OCI-LY7 (cell line): Measurements from ENCODE around the gene ELP4. TPM values are rescaled to one million over a fixed set of nuclear protein-coding genes. Genes with fewer than 3 reads are reported as not detected.

Source experiments
- BruUV-seq: library from RNA; stranded (reverse); fragments of 400-500 nt; replicated peaks from 2 replicates; lab custom pipeline; 2021; lab: Mats Ljungman, UMichigan
- CTCF ChIA-PET: fragments of 300-600 bp; sonication (Branson Sonifier 250); formaldehyde crosslinking; loops from one replicate; lab custom pipeline; 2022; ENCODE audit warnings: antibody characterized with exemption; ENCODE audit not compliant: unreplicated experiment; lab: Charles Lee
- POLR2A ChIA-PET: fragments of 300-600 bp; sonication (Branson Sonifier 250); formaldehyde crosslinking; loops from one replicate; lab custom pipeline; 2022; ENCODE audit warnings: antibody characterized with exemption; lab: Charles Lee
- DNase-seq: peaks from one replicate; pipeline ENCODE4 v3.0.0-alpha.2; 2015; ENCODE audit warnings: low spot score
- H2AFZ ChIP-seq: fragments of 200-600 bp; sonication (generic), shearing (Covaris generic); 2 replicates; pipeline ENCODE4 v1.6.1; 2014; ENCODE audit warnings: mild to moderate bottlenecking, antibody characterized with exemption, low read length, moderate library complexity
- H3K27ac ChIP-seq: fragments of 200-600 bp; sonication (generic); 2 replicates; pipeline ENCODE4 v1.5.1; 2014; ENCODE audit warnings: mixed run types, low read depth, mild to moderate bottlenecking, moderate library complexity, low read length, inconsistent platforms; ENCODE audit not compliant: poor library complexity, severe bottlenecking
- H3K36me3 ChIP-seq: fragments of 200-600 bp; sonication (generic); 2 replicates; pipeline ENCODE4 v1.6.1; 2014; ENCODE audit warnings: mild to moderate bottlenecking, antibody characterized with exemption, low read length, moderate library complexity, mixed read lengths; ENCODE audit not compliant: insufficient read depth
- H3K4me1 ChIP-seq: fragments of 200-600 bp; sonication (generic); 2 replicates; pipeline ENCODE4 v1.5.1; 2014; ENCODE audit warnings: mild to moderate bottlenecking, low read length; ENCODE audit not compliant: insufficient read depth, poor library complexity, severe bottlenecking
- H3K4me2 ChIP-seq: fragments of 200-600 bp; sonication (generic); 2 replicates; pipeline ENCODE4 v1.6.1; 2014; ENCODE audit warnings: mild to moderate bottlenecking, low read length
- H3K4me3 ChIP-seq: fragments of 200-600 bp; sonication (generic); 2 replicates; pipeline ENCODE4 v1.5.1; 2014; ENCODE audit warnings: mild to moderate bottlenecking, low read depth, low read length; ENCODE audit not compliant: poor library complexity, severe bottlenecking
- H3K79me2 ChIP-seq: fragments of 200-600 bp; sonication (generic); 2 replicates; pipeline ENCODE4 v1.6.1; 2016; ENCODE audit warnings: low read depth, mild to moderate bottlenecking, low read length, moderate library complexity, mixed read lengths; ENCODE audit not compliant: insufficient read depth
- H3K9me2 ChIP-seq: fragments of 200-600 bp; sonication (generic); 2 replicates; pipeline ENCODE4 v1.6.1; 2016; ENCODE audit warnings: mild to moderate bottlenecking, low read length, mixed read lengths; ENCODE audit not compliant: insufficient read depth
- H3K9me3 ChIP-seq: fragments of 200-600 bp; sonication (generic); 2 replicates; pipeline ENCODE4 v1.6.1; 2014; ENCODE audit warnings: mild to moderate bottlenecking, mixed run types, low read length, mixed read lengths
- H4K20me1 ChIP-seq: fragments of 200-600 bp; sonication (generic); 2 replicates; pipeline ENCODE4 v1.6.1; 2014; ENCODE audit warnings: mild to moderate bottlenecking, antibody characterized with exemption, low read length, moderate library complexity, mixed read lengths; ENCODE audit not compliant: insufficient read depth
- CTCF ChIP-seq: fragments of 200-600 bp; sonication (generic); conservative IDR thresholded peaks from 2 replicates; pipeline ENCODE4 v1.5.1; 2014; ENCODE audit warnings: mild to moderate bottlenecking, antibody characterized with exemption, low read length, moderate library complexity, mixed read lengths
- EZH2phosphoT487 ChIP-seq: fragments of 200-600 bp; sonication (generic); IDR thresholded peaks from 2 replicates; pipeline ENCODE4 v1.6.1; 2018; ENCODE audit warnings: low read depth, borderline replicate concordance, mild to moderate bottlenecking, mixed run types, antibody characterized with exemption, low read length, moderate library complexity, mixed read lengths
- intact Hi-C: fragments of 100-400 bp; cut with micrococcal nuclease; formaldehyde crosslinking; loops from one replicate; pipeline ENCODE4 v1.10.0; 2022; ENCODE audit not compliant: unreplicated experiment
- total RNA-seq, 2 experiments: library from RNA; depleted of rRNA in 1 of 2; stranded (reverse); fragments of >200 nt in 1 of 2; shearing (Covaris generic) in 1 of 2; gene quantifications; 2 replicates each; pipeline ENCODE4 v1.2.3, GENCODE V29; 2014 to 2022

Gene ELP4
- total RNA-seq, 2 experiments from 2014 or later: 27.6 to 32.7 TPM

GRCh38 chr11:31720225-31720624, 210.7 kb downstream of the ELP4 start:
- Histone ChIP-seq H3K4me3 (no peak overlapping the region), H3K79me2 (no peaks in the 10 kb centered on the region), H3K4me2 (no peak overlapping the region), H3K36me3 (no peaks in the 10 kb centered on the region), H2AFZ (no peak overlapping the region), H3K9me3 (no peaks in the 10 kb centered on the region), H3K4me1 (no peaks in the 10 kb centered on the region), H3K9me2 (no peaks in the 10 kb centered on the region), H3K27ac (no peak overlapping the region), H4K20me1 (no peaks in the 10 kb centered on the region)
- intact Hi-C loops: no loop called here
- TF ChIP-seq CTCF (no peak), EZH2phosphoT487 (no peak)
- ChIA-PET POLR2A (no interaction called here), CTCF (no interaction called here)
- BruUV-seq: no TSS peak
- DNase-seq: no peak

- POLR2A ChIA-PET: interaction anchor here (0.7 kb wide), 1 partner anchor 10 kb away, joined by 3 read pairs; no protein-coding TSS in a partner anchor
- Histone ChIP-seq H3K36me3 (no peaks in the 10 kb centered on the region), H3K4me3 (no peak overlapping the region), H3K79me2 (no peaks in the 10 kb centered on the region), H3K4me1 (no peaks in the 10 kb centered on the region), H2AFZ (no peak overlapping the region), H3K27ac (no peak overlapping the region), H4K20me1 (no peaks in the 10 kb centered on the region), H3K9me2 (no peaks in the 10 kb centered on the region), H3K4me2 (no peak overlapping the region), H3K9me3 (no peaks in the 10 kb centered on the region)
- no peak for DNase-seq
- intact Hi-C loops: no loop called here
- CTCF ChIA-PET: no interaction called here
- TF ChIP-seq EZH2phosphoT487: no peak
- BruUV-seq: no TSS peak
These were observed 211.3 kb downstream of the ELP4 start for GRCh38 chr11:31720671-31721365.

- TF ChIP-seq EZH2phosphoT487 (no peak), CTCF (no peak)
- Histone ChIP-seq H3K4me2 (no peak overlapping the region), H2AFZ (no peak overlapping the region), H3K9me3 (no peaks in the 10 kb centered on the region), H3K9me2 (no peaks in the 10 kb centered on the region), H3K79me2 (no peaks in the 10 kb centered on the region), H3K4me1 (no peaks in the 10 kb centered on the region), H3K27ac (no peak overlapping the region), H3K36me3 (no peaks in the 10 kb centered on the region), H3K4me3 (no peak overlapping the region), H4K20me1 (no peaks in the 10 kb centered on the region)
- CTCF ChIA-PET: no interaction called here
- POLR2A ChIA-PET: no interaction called here
- intact Hi-C loops: no loop called here
- no peak for DNase-seq
- no TSS peak for BruUV-seq
These were observed 213.2 kb downstream of the ELP4 start for GRCh38 chr11:31722754-31723153.
